Mucosa of stomach (tissue), 1 donor: ENCODE results near the gene PRH2.

ENCODE experiments used
- H3K27me3 ChIP-seq: one replicate; pipeline ENCODE4 v1.7.0; 2013; ENCODE audit warnings: mild to moderate bottlenecking, low read length; ENCODE audit not compliant: control insufficient read depth, insufficient read depth
- H3K36me3 ChIP-seq: one replicate; pipeline ENCODE4 v1.7.0; 2013; ENCODE audit warnings: low read length; ENCODE audit not compliant: control insufficient read depth, insufficient read depth
- H3K4me1 ChIP-seq: one replicate; pipeline ENCODE4 v1.7.0; 2013; ENCODE audit warnings: mild to moderate bottlenecking, low read length; ENCODE audit not compliant: control insufficient read depth, insufficient read depth
- H3K4me3 ChIP-seq: one replicate; pipeline ENCODE4 v1.7.0; 2013; ENCODE audit warnings: low read length
- H3K9ac ChIP-seq: one replicate; pipeline ENCODE4 v1.7.0; 2013; ENCODE audit warnings: mild to moderate bottlenecking, low read length, moderate library complexity
- H3K9me3 ChIP-seq: one replicate; pipeline ENCODE4 v1.7.0; 2013; ENCODE audit warnings: mild to moderate bottlenecking, low read length, moderate library complexity; ENCODE audit not compliant: control insufficient read depth
- donor health status: Pancreatic carcinoma.

Gene PRH2

GRCh38 chr12:10928746-10929286 is at the start of gene PRH2:
Gene PRH2, plus strand, starts transcription at chr12:10929236. Its CDS starts 38 bp downstream, at chr12:10929274.
- Histone ChIP-seq H3K36me3 (no peaks in the 10 kb centered on the region), H3K9me3 (no peaks in the 10 kb centered on the region), H3K9ac (no peak within 1 kb of the TSS), H3K27me3 (no peaks in the 10 kb centered on the region), H3K4me1 (no peaks in the 10 kb centered on the region), H3K4me3 (no peak within 1 kb of the TSS)

DNA sequence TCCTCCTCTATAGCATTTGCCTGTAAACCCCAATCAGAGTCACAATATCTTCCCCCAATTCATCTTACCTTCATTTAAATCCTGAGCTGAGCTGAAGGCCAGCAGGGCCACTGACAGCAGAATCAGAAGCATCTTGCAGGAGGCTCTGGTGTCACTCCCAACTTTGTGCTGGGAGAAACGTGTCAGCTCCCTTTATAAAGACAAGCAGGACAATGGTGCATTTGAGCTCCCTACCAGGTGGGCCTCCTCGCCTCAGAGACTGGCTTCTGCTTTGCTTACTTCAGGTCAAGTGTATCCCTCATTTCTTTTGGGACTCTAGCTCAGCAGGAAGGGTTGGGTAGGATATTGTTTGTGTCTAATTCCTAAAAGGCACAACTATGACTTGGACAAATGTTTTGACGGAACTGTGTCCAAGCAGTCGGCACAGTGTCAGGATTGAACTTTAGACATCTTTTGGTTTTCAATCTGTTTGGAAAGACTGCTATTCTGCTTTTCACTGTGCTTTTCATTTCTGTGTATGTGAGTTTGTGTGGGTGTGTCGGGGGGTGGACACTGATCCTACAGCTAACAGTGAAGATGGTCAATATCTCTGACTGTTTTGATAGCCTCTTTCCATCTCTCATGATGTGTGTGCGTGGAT is 44.8 kb upstream of the PRH2 start, which contains the start of gene PRH1:
Gene PRH1, minus strand, starts transcription at position 170 of the 640 bp plus-strand sequence. Its CDS starts 38 bp downstream, at position 132.
- no peak within 1 kb of the TSS for H3K9ac ChIP-seq

DNA sequence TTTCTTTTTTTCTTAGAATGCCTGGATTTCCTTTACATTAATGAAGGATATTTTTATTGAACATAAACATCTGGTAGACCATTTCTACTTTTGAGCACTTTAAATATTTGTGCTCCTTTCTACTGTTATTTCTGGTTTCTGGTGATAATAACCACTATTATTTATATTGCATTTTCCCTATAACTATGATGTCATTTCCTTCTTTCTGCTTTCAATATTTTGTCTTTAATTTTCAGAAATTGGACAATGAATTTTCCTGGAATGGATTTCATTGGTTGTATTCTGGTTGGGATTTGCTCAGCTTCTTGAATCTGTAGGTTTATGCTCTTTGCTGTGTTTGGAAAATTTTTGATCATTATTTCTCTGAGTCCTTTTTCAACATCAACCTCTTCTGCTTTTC is 39.8 kb upstream of the PRH2 start:
- H3K4me3 ChIP-seq: no peak overlapping the region
- H3K27me3 ChIP-seq: no peaks in the 10 kb centered on the region
- H3K9me3 ChIP-seq: no peaks in the 10 kb centered on the region
- no peaks in the 10 kb centered on the region for H3K36me3 ChIP-seq
- H3K9ac ChIP-seq: no peak overlapping the region
- peaks cover 12% of the 10 kb centered on the region for H3K4me1 ChIP-seq

More for the DNA sequence above, 44.8 kb upstream of the PRH2 start, which contains the start of gene PRH1:
- Histone ChIP-seq H3K4me1 (no peaks in the 10 kb centered on the region), H3K27me3 (no peaks in the 10 kb centered on the region), H3K36me3 (no peaks in the 10 kb centered on the region), H3K9me3 (no peaks in the 10 kb centered on the region), H3K4me3 (no peak within 1 kb of the TSS)

GRCh38 chr12:10891937-10892336 is 37.1 kb upstream of the PRH2 start:
- H3K9me3 ChIP-seq: no peaks in the 10 kb centered on the region
- peaks cover 12% of the 10 kb centered on the region for H3K4me1 ChIP-seq
- H3K4me3 ChIP-seq: no peak overlapping the region
- no peaks in the 10 kb centered on the region for H3K36me3 ChIP-seq
- H3K27me3 ChIP-seq: no peaks in the 10 kb centered on the region
- H3K9ac ChIP-seq: no peak overlapping the region

GRCh38 chr12:10896854-10897253 is 32.2 kb upstream of the PRH2 start:
- Histone ChIP-seq H3K9ac (no peak overlapping the region), H3K9me3 (no peaks in the 10 kb centered on the region), H3K4me1 (peaks cover 14% of the 10 kb centered on the region), H3K4me3 (no peak overlapping the region), H3K27me3 (no peaks in the 10 kb centered on the region), H3K36me3 (no peaks in the 10 kb centered on the region)

DNA sequence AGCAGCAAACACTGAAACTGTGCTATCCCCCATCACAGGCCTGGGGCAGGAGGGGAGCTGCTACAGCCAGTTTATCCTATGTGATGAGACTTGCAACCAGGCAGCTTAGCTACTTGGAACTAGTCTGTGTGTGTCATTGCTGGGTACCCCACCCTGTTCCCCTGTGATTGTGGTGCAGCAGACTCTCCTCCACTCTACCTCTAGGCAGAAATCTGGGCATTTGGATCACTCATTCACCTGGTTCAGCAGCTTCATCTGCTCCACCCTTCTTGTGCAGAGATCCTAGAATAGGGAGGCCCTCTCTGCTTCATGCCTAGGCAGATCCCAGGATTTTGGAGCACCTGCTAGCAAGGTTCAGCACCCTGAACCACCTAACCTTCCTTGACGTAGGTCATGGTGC is 28.5 kb upstream of the PRH2 start:
- H3K27me3 ChIP-seq: no peaks in the 10 kb centered on the region
- H3K36me3 ChIP-seq: no peaks in the 10 kb centered on the region
- H3K9ac ChIP-seq: no peak overlapping the region
- no peaks in the 10 kb centered on the region for H3K9me3 ChIP-seq
- no peak overlapping the region for H3K4me3 ChIP-seq
- peaks cover 6% of the 10 kb centered on the region for H3K4me1 ChIP-seq

DNA sequence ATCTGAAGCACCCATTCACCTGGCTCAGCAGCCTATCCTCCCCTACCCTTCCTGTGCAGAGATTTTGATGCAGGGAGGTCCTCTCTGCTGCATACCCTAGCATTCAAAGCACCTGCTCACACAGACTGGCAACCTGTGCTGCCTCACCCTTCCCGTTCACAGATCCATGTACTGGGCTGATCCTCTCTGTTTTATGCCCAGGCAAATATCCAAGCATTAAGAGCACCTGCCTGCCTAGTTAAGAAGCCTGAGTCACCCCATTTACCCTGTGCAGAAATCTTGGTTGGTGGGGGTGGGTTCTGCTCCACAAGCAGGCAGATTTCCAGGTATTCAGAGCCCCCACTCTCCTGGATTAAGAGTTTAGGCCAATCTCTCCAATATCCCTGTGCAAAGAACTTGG is 28.1 kb upstream of the PRH2 start:
- no peaks in the 10 kb centered on the region for H3K27me3 ChIP-seq
- peaks cover 6% of the 10 kb centered on the region for H3K4me1 ChIP-seq
- H3K4me3 ChIP-seq: no peak overlapping the region
- no peaks in the 10 kb centered on the region for H3K9me3 ChIP-seq
- H3K36me3 ChIP-seq: no peaks in the 10 kb centered on the region
- H3K9ac ChIP-seq: no peak overlapping the region

GRCh38 chr12:10901427-10901826 is 27.6 kb upstream of the PRH2 start:
- no peaks in the 10 kb centered on the region for H3K36me3 ChIP-seq

GRCh38 chr12:10904686-10905085 is 24.4 kb upstream of the PRH2 start:
- Histone ChIP-seq H3K4me1 (peaks cover 6% of the 10 kb centered on the region), H3K36me3 (no peaks in the 10 kb centered on the region), H3K9ac (no peak overlapping the region), H3K9me3 (no peaks in the 10 kb centered on the region), H3K4me3 (no peak overlapping the region), H3K27me3 (no peaks in the 10 kb centered on the region)

More at GRCh38 chr12:10901427-10901826, 27.6 kb upstream of the PRH2 start:
- Histone ChIP-seq H3K9ac (no peak overlapping the region), H3K4me3 (no peak overlapping the region), H3K27me3 (no peaks in the 10 kb centered on the region), H3K4me1 (peaks cover 6% of the 10 kb centered on the region), H3K9me3 (no peaks in the 10 kb centered on the region)

- H3K9me3 ChIP-seq: no peaks in the 10 kb centered on the region
- H3K4me3 ChIP-seq: no peak within 1 kb of the TSS
- H3K36me3 ChIP-seq: no peaks in the 10 kb centered on the region
- H3K27me3 ChIP-seq: no peaks in the 10 kb centered on the region
- H3K4me1 ChIP-seq: no peaks in the 10 kb centered on the region
- no peak within 1 kb of the TSS for H3K9ac ChIP-seq
These were observed 19.6 kb upstream of the PRH2 start, which contains the start of gene TAS2R13 for GRCh38 chr12:10909462-10909861. Gene TAS2R13, minus strand, starts transcription at chr12:10909562. Its CDS starts 264 bp downstream, at chr12:10909298.

DNA sequence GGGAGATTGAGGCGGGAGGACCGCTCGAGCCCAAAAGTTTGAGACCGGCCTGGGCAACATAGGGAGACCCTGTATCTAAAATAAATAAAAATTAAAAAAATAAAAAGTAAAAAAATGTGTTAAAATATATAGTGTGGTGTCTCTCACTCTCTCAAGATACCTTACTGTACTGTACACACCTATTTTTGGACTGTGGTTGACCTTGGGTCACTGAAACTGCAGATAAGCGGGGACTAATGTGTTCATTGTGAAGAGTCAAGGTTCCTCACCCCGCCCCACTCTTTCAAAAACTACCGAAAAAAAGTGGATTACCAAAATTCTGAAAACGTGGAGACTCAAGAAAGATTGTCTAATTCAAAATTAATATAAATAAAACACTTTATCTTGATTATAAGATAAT is 18.7 kb upstream of the PRH2 start:
- Histone ChIP-seq H3K4me1 (no peaks in the 10 kb centered on the region), H3K36me3 (no peaks in the 10 kb centered on the region), H3K9me3 (no peaks in the 10 kb centered on the region), H3K9ac (no peak overlapping the region), H3K27me3 (no peaks in the 10 kb centered on the region), H3K4me3 (no peak overlapping the region)

- Histone ChIP-seq H3K9me3 (no peaks in the 10 kb centered on the region), H3K27me3 (no peaks in the 10 kb centered on the region), H3K9ac (no peak overlapping the region), H3K4me3 (no peak overlapping the region), H3K36me3 (no peaks in the 10 kb centered on the region), H3K4me1 (no peaks in the 10 kb centered on the region)
These were observed 9.2 kb upstream of the PRH2 start for GRCh38 chr12:10919809-10920208.
